Measurements from ENCODE around the gene SPTBN1. TPM values are rescaled to one million over a fixed set of nuclear protein-coding genes. Genes with fewer than 3 reads are reported as not detected.

SPTBN1 gene
- total and polyA plus RNA-seq, 5 donors from 2014 or later = 10.0 to 182 (median 19.6) TPM

DNA sequence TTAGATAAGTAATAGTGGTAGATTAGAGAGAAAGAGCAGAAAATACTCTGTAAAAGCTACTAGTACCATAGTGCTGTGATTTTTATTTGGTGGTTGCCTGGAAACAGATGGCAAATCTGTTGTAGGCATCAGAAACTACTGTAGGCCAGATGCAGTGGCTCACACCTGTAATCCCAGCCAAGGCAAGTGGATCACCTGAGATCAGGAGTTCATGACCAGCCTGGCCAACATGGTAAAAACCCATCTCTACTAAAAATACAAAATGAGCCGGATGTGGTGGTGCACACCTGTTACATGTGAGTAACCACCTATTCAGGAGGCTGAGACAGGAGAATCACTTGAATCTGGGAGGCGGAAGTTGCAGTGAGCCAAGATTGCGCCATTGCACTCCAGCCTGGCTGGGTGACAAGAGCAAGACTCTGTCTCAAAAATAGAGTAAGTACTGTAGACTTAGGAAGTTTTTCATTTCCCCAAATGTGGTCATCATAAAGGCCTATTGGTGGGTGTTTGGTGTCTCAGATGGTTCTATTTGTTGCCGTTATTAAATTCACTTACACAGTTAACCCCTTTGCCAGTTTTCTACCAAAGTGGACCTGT, 79.6 kb downstream of the SPTBN1 start:
- Histone ChIP-seq H3K27ac (ENCODE audit: insufficient read depth, low read length, poor library complexity, severe bottlenecking) (no peak overlapping the region), H3K36me3 (ENCODE audit: control insufficient read depth, insufficient read depth, low read length) (no peaks in the 10 kb centered on the region), H3K4me1 (ENCODE audit: control insufficient read depth, insufficient read depth, low read length, poor library complexity, severe bottlenecking) (no peaks in the 10 kb centered on the region), H3K27me3 (ENCODE audit: control insufficient read depth, insufficient read depth, low read length) (no peaks in the 10 kb centered on the region), H3K4me3 (ENCODE audit: low read depth, low read length) (no peak overlapping the region), H3K9me3 (ENCODE audit: control insufficient read depth in 2 of 2, low read length in 2 of 2) (no peaks in the 10 kb centered on the region)
- H3K9me3 Mint-ChIP-seq = no peaks in the 10 kb centered on the region
- H3K4me3 Mint-ChIP-seq = no peak overlapping the region
- no peaks in the 10 kb centered on the region for H3K36me3 Mint-ChIP-seq
- ATAC-seq (ENCODE audit: low read depth in 2 of 2) = no peak
- no peak for DNase-seq
- no peak overlapping the region for H3K27ac Mint-ChIP-seq
- H3K27me3 Mint-ChIP-seq = peaks cover 6% of the 10 kb centered on the region
- H3K4me1 Mint-ChIP-seq = peaks cover 0 to 2% (median 0%) of the 10 kb centered on the region in 4 donors

DNA sequence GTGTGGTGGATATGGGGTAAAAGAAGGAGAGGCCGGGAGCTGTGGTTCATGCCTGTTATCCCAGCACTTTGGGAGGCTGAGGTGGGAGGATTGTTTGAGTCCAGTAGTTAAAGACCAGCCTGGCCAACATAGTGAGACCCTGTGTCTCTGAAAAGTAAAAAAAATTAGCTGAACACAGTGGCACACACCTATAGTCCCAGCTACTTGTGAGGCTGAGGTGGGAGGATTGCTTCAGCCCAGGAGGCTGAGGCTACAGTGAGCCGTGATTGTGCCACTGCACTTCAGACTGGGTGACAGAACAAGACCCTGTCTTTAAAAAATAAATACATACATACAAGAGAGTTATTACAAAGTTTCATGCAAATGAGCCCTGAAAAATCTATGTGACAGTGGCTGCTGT, 80.6 kb downstream of the SPTBN1 start:
- H3K9me3 Mint-ChIP-seq = no peaks in the 10 kb centered on the region
- no peaks in the 10 kb centered on the region for H3K36me3 ChIP-seq (ENCODE audit: control insufficient read depth, insufficient read depth, low read length)
- H3K27me3 Mint-ChIP-seq = peaks cover 10% of the 10 kb centered on the region
- H3K4me3 ChIP-seq (ENCODE audit: low read depth, low read length) = no peak overlapping the region
- no peak for DNase-seq
- no peaks in the 10 kb centered on the region for H3K4me1 ChIP-seq (ENCODE audit: control insufficient read depth, insufficient read depth, low read length, poor library complexity, severe bottlenecking)
- H3K27ac ChIP-seq (ENCODE audit: insufficient read depth, low read length, poor library complexity, severe bottlenecking) = no peak overlapping the region
- peaks cover 3% of the 10 kb centered on the region for H3K36me3 Mint-ChIP-seq
- ATAC-seq (ENCODE audit: low read depth in 2 of 2) = no peak
- H3K27ac Mint-ChIP-seq = peak overlapping the region in 1 of 3 donors; percentile 11
- no peak overlapping the region for H3K4me3 Mint-ChIP-seq
- H3K9me3 ChIP-seq (ENCODE audit: control insufficient read depth in 2 of 2, low read length in 2 of 2) = no peaks in the 10 kb centered on the region
- H3K4me1 Mint-ChIP-seq = no peaks in the 10 kb centered on the region
- H3K27me3 ChIP-seq (ENCODE audit: control insufficient read depth, insufficient read depth, low read length) = no peaks in the 10 kb centered on the region

DNA sequence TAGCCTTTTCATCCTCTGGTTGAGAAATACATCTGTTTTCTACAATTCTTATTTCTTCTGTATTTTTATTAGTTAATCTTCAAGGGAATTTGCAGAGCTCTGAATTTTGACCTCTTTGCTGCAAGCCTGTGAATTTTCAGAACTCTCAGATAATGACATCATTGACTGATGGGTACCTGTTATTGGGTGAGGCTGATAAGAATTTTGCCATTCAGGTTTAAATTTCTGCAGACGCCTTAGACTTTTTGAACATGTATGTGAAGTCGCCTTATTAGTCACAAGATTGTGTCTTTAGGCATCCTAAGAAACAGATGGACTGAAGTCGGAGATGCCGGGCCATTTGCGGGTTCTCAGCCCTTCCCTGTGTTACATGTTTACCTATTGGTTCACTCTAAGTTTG, 82.4 kb downstream of the SPTBN1 start:
- Mint-ChIP-seq H3K4me1 (peaks cover 0 to 2% (median 0%) of the 10 kb centered on the region in 4 donors), H3K27me3 (peaks cover 10% of the 10 kb centered on the region)
- no peak for ATAC-seq (ENCODE audit: low read depth in 2 of 2)

DNA sequence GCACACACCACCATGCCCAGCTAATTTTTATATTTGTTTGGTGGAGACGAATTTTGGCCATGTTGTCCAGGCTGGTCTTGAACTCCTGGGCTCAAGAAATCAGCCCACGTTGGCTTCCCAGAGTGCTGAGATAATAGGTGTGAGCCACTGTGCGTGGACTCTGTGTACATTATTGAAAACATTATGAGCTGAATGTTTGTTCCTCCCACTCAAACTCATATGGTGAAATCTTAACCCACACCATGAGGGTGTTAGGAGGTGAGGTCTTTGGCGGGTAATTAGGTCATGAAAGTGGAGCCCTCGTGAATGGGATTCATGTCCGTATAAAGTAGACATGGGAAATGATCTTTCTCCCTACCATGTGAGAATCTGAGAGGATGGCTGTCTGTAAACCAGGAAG, 83.6 kb downstream of the SPTBN1 start:
- DNase-seq (no peak), ATAC-seq (ENCODE audit: low read depth in 2 of 2) (no peak)
- Histone ChIP-seq H3K27ac (ENCODE audit: insufficient read depth, low read length, poor library complexity, severe bottlenecking) (no peak overlapping the region), H3K4me1 (ENCODE audit: control insufficient read depth, insufficient read depth, low read length, poor library complexity, severe bottlenecking) (no peaks in the 10 kb centered on the region), H3K9me3 (ENCODE audit: control insufficient read depth in 2 of 2, low read length in 2 of 2) (no peaks in the 10 kb centered on the region), H3K27me3 (ENCODE audit: control insufficient read depth, insufficient read depth, low read length) (no peaks in the 10 kb centered on the region), H3K4me3 (ENCODE audit: low read depth, low read length) (no peak overlapping the region), H3K36me3 (ENCODE audit: control insufficient read depth, insufficient read depth, low read length) (no peaks in the 10 kb centered on the region)
- peaks cover 10% of the 10 kb centered on the region for H3K27me3 Mint-ChIP-seq
- peaks cover 0 to 1% (median 0%) of the 10 kb centered on the region in 7 donors for H3K9me3 Mint-ChIP-seq
- H3K4me1 Mint-ChIP-seq = peaks cover 0 to 2% (median 0%) of the 10 kb centered on the region in 4 donors
- H3K4me3 Mint-ChIP-seq = no peak overlapping the region
- H3K36me3 Mint-ChIP-seq = peaks cover 3% of the 10 kb centered on the region
- no peak overlapping the region for H3K27ac Mint-ChIP-seq

More for the DNA sequence above, 82.4 kb downstream of the SPTBN1 start:
- H3K4me1 ChIP-seq (ENCODE audit: control insufficient read depth, insufficient read depth, low read length, poor library complexity, severe bottlenecking) = no peaks in the 10 kb centered on the region
- H3K27ac Mint-ChIP-seq = no peak overlapping the region
- no peak overlapping the region for H3K4me3 Mint-ChIP-seq
- H3K4me3 ChIP-seq (ENCODE audit: low read depth, low read length) = no peak overlapping the region
- no peaks in the 10 kb centered on the region for H3K9me3 ChIP-seq (ENCODE audit: control insufficient read depth in 2 of 2, low read length in 2 of 2)
- H3K27ac ChIP-seq (ENCODE audit: insufficient read depth, low read length, poor library complexity, severe bottlenecking) = no peak overlapping the region
- no peak for DNase-seq
- no peaks in the 10 kb centered on the region for H3K27me3 ChIP-seq (ENCODE audit: control insufficient read depth, insufficient read depth, low read length)
- no peaks in the 10 kb centered on the region for H3K36me3 ChIP-seq (ENCODE audit: control insufficient read depth, insufficient read depth, low read length)
- H3K36me3 Mint-ChIP-seq = peaks cover 3% of the 10 kb centered on the region
- H3K9me3 Mint-ChIP-seq = peaks cover 0 to 1% (median 0%) of the 10 kb centered on the region in 7 donors

DNA sequence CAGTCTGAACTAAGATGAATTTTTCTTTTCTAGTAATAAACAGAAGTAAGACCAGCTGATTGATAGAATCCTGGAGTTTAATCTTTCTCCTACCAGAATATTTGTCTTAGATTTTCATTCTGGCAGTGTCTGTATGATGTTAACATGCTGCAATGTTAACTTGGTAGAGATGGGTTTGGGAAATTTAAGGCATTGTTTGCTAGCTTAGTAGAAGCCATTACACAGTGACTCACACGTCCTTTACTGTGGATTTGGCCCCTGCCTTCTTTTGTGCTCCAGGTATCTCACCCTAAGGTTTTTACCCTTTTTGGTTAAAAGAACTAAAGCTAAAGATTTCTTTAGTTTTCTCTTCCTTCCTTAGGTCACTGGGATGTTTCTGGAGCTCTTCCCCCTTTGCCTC, 84.1 kb downstream of the SPTBN1 start:
- H3K4me1 ChIP-seq (ENCODE audit: control insufficient read depth, insufficient read depth, low read length, poor library complexity, severe bottlenecking) = no peaks in the 10 kb centered on the region
- DNase-seq (no peak), ATAC-seq (ENCODE audit: low read depth in 2 of 2) (no peak)
- H3K27ac Mint-ChIP-seq = no peak overlapping the region
- peaks cover 0 to 1% (median 0%) of the 10 kb centered on the region in 7 donors for H3K9me3 Mint-ChIP-seq
- H3K4me3 Mint-ChIP-seq = no peak overlapping the region
- H3K4me3 ChIP-seq (ENCODE audit: low read depth, low read length) = no peak overlapping the region
- peaks cover 10% of the 10 kb centered on the region for H3K27me3 Mint-ChIP-seq
- no peaks in the 10 kb centered on the region for H3K36me3 ChIP-seq (ENCODE audit: control insufficient read depth, insufficient read depth, low read length)
- H3K27me3 ChIP-seq (ENCODE audit: control insufficient read depth, insufficient read depth, low read length) = no peaks in the 10 kb centered on the region
- no peaks in the 10 kb centered on the region for H3K9me3 ChIP-seq (ENCODE audit: control insufficient read depth in 2 of 2, low read length in 2 of 2)
- peaks cover 0 to 2% (median 0%) of the 10 kb centered on the region in 4 donors for H3K4me1 Mint-ChIP-seq
- peaks cover 3% of the 10 kb centered on the region for H3K36me3 Mint-ChIP-seq
- H3K27ac ChIP-seq (ENCODE audit: insufficient read depth, low read length, poor library complexity, severe bottlenecking) = no peak overlapping the region

DNA sequence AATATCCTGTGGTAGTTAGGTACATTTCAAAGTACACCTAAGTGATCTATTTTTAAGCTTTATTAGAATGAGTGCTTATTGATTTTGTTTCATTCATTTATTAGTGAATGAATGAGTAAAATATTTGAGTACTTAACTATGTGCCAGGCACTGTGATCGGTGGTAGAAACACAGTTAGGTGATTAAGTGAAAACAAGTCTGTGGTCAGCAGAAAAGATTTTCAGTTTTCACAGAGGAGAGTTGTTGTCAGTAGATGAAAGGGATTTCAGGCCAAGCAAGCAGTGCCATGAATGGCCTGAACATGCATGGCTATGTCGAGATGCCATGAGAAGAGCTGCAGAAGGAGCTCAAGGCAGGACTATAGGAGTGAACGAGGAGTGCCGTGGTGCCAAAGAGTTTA, 85.9 kb downstream of the SPTBN1 start:
- DNase-seq (no peak), ATAC-seq (ENCODE audit: low read depth in 2 of 2) (no peak)
- H3K4me3 ChIP-seq (ENCODE audit: low read depth, low read length) = no peak overlapping the region
- H3K27me3 ChIP-seq (ENCODE audit: control insufficient read depth, insufficient read depth, low read length) = no peaks in the 10 kb centered on the region
- no peaks in the 10 kb centered on the region for H3K4me1 ChIP-seq (ENCODE audit: control insufficient read depth, insufficient read depth, low read length, poor library complexity, severe bottlenecking)
- Mint-ChIP-seq H3K27me3 (peaks cover 4% of the 10 kb centered on the region), H3K27ac (no peak overlapping the region), H3K4me3 (no peak overlapping the region), H3K4me1 (peaks cover 0 to 2% (median 0%) of the 10 kb centered on the region in 4 donors), H3K36me3 (peaks cover 3% of the 10 kb centered on the region), H3K9me3 (peaks cover 0 to 1% (median 0%) of the 10 kb centered on the region in 7 donors)
- H3K36me3 ChIP-seq (ENCODE audit: control insufficient read depth, insufficient read depth, low read length) = no peaks in the 10 kb centered on the region
- no peaks in the 10 kb centered on the region for H3K9me3 ChIP-seq (ENCODE audit: control insufficient read depth in 2 of 2, low read length in 2 of 2)
- H3K27ac ChIP-seq (ENCODE audit: insufficient read depth, low read length, poor library complexity, severe bottlenecking) = no peak overlapping the region

DNA sequence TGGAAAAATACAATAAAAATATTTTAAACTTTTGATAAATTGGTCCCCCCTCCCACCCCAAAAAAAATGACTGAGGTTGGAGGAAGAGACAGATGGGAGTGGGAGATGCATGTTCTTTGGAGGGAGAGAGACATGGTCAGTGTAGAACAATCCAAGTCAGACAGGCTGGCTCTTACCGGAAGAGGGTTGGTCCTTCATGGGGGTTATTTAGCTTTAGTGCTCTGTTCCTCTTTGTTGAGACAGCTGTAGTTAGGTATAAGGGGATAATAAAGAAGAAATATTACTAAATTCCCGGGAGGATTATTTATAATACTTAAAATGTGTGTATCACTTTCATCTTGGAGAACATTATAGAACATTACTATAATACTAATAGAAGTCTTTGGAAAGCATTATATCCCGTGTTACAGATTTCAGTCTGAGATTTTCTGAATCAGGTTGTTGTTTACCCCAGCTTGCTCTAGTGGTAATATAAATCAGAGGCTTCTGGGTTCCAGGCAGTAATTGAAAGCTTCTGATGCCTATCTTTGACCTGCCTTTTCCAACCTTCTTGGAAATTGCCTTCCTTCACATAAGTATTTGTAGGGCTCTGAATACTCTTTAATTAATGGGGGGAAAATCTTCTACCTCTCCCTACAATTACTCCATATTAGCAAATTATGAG, 87.7 kb downstream of the SPTBN1 start:
- Mint-ChIP-seq H3K4me1 (peaks cover 0 to 3% (median 0%) of the 10 kb centered on the region in 4 donors), H3K4me3 (no peak overlapping the region), H3K27me3 (peaks cover 4% of the 10 kb centered on the region), H3K27ac (no peak overlapping the region), H3K9me3 (peaks cover 0 to 1% (median 0%) of the 10 kb centered on the region in 7 donors), H3K36me3 (peaks cover 3% of the 10 kb centered on the region)
- no peaks in the 10 kb centered on the region for H3K27me3 ChIP-seq (ENCODE audit: control insufficient read depth, insufficient read depth, low read length)
- H3K27ac ChIP-seq (ENCODE audit: insufficient read depth, low read length, poor library complexity, severe bottlenecking) = no peak overlapping the region
- DNase-seq (no peak), ATAC-seq (ENCODE audit: low read depth in 2 of 2) (no peak)
- H3K9me3 ChIP-seq (ENCODE audit: control insufficient read depth in 2 of 2, low read length in 2 of 2) = no peaks in the 10 kb centered on the region
- no peak overlapping the region for H3K4me3 ChIP-seq (ENCODE audit: low read depth, low read length)
- no peaks in the 10 kb centered on the region for H3K36me3 ChIP-seq (ENCODE audit: control insufficient read depth, insufficient read depth, low read length)
- no peaks in the 10 kb centered on the region for H3K4me1 ChIP-seq (ENCODE audit: control insufficient read depth, insufficient read depth, low read length, poor library complexity, severe bottlenecking)

Measured in CD4-positive, CD25-positive, alpha-beta regulatory T cell (primary cell).